MM.1S (cell line): ENCODE measurements around the gene OSTM1.

Source experiments
- CTCF ChIP-seq: fragments of 300-600 bp; sonication (generic); IDR thresholded peaks from 2 replicates; pipeline ENCODE4 v1.5.1; 2016; ENCODE audit warnings: antibody characterized with exemption, low read length, mixed read lengths
- EZH2 ChIP-seq: fragments of 300-600 bp; sonication (generic); optimal IDR thresholded peaks from 2 replicates; pipeline ENCODE3; 2017; ENCODE audit warnings: low read depth, mild to moderate bottlenecking, antibody characterized with exemption, low read length, mixed read lengths

DNA sequence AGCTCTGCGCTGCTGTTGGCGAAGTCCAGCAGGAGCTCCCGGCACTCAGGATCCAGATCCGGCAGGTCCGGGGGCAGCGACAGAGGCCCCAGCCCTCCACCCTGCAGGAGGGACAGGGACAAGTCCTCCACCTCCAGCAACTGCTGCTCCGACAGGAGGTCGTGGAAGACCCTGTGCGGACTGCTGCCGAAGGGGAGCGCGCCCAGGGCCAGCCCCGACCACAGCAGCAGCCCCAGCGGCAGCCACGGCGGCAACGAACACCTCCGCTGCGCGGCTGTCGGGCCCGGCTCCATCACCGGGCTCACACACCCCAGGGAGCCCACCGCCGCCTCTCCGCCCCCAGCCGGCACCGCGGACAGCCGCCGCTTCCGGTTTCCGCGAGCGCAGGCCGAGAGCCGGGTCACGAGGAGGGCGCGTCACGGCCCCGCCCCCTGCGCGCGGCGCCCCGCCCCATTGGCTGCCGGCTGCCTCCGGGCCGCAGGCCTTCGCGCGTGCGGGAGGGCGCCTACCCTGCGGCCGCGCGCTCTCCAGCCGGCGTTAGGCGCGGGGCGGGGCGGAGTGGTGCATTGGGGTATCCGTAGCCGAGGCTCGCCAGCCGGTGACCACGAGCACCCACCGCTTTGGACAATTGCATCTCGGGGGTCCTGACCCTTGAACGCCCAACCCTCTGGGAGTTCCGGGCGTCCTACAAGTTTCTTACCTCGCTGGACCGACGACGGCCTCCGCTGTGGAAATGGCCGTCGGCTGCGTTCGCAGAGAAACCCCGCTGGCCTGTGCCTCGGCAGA lies at the start of gene OSTM1:
- no peak for TF ChIP-seq CTCF
- no peak for TF ChIP-seq EZH2
